RWPE1 (cell line): ENCODE results near the gene NFKB1.

Experiments used
- CTCF ChIA-PET: fragments of 350-600 bp; sonication (Branson Sonifier 250); formaldehyde crosslinking; extraction: SDS; loops from one replicate; lab custom pipeline; 2021; lab: Yijun Ruan, JAX
- POLR2A ChIA-PET: fragments of 400-600 bp; formaldehyde crosslinking; extraction: SDS; loops from one replicate; lab custom pipeline; 2020; ENCODE audit warnings: antibody characterized with exemption; ENCODE audit not compliant: low non-redundant PET; lab: Yijun Ruan, JAX
- DNase-seq: peaks from one replicate; pipeline ENCODE4 v3.0.0; 2012; ENCODE audit warnings: low spot score
- H3K27ac ChIP-seq: fragments of 450-650 bp; 2 replicates; pipeline ENCODE4 v1.5.1; 2017
- TF ChIP-seq, protein P1 (sequence below): fragments of 450-650 bp; conservative IDR thresholded peaks from 2 replicates; pipeline ENCODE4 v1.5.1; 2017; ENCODE audit warnings: low read depth, mild to moderate bottlenecking

The NFKB1 gene

GRCh38 chr4:102604222-102604940 lies 103.2 kb downstream of the NFKB1 start:
- no peak overlapping the region for H3K27ac ChIP-seq
- POLR2A ChIA-PET: no interaction called here
- TF ChIP-seq, protein P1, sequence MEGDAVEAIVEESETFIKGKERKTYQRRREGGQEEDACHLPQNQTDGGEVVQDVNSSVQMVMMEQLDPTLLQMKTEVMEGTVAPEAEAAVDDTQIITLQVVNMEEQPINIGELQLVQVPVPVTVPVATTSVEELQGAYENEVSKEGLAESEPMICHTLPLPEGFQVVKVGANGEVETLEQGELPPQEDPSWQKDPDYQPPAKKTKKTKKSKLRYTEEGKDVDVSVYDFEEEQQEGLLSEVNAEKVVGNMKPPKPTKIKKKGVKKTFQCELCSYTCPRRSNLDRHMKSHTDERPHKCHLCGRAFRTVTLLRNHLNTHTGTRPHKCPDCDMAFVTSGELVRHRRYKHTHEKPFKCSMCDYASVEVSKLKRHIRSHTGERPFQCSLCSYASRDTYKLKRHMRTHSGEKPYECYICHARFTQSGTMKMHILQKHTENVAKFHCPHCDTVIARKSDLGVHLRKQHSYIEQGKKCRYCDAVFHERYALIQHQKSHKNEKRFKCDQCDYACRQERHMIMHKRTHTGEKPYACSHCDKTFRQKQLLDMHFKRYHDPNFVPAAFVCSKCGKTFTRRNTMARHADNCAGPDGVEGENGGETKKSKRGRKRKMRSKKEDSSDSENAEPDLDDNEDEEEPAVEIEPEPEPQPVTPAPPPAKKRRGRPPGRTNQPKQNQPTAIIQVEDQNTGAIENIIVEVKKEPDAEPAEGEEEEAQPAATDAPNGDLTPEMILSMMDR: no peak
- no peak for DNase-seq
- CTCF ChIA-PET: no interaction called here

GRCh38 chr4:102606261-102606660 lies 105.1 kb downstream of the NFKB1 start:
- TF ChIP-seq, protein P1: no peak
- CTCF ChIA-PET: no interaction called here
- POLR2A ChIA-PET: no interaction called here
- DNase-seq: no peak
- H3K27ac ChIP-seq: no peak overlapping the region

DNA sequence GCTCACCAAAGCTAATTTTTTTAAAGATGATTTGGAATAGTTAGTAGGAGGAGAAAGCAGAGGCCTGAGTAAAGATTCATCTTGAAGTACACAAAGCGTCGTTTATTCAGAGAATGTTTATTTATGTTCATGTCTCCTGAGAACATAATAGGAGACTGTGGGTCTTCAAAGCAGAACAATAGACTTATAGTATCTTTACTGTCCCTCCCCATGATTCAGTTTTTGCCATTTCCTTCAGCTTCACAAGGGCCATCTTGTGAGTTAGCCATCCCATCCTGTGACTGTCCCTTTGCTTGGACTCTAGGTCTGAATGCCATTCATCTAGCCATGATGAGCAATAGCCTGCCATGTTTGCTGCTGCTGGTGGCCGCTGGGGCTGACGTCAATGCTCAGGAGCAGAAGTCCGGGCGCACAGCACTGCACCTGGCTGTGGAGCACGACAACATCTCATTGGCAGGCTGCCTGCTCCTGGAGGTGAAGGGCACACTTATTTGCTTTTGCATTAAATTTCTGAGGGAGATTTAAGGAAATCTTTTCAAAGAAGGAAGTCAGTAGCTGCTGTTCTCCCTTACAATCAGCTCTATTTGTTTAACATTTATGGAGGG lies 105.8 kb downstream of the NFKB1 start:
- CTCF ChIA-PET: interaction anchor here (0.6 kb wide), 1 partner anchor 29 kb away, joined by 3 read pairs; no protein-coding TSS in a partner anchor

DNA sequence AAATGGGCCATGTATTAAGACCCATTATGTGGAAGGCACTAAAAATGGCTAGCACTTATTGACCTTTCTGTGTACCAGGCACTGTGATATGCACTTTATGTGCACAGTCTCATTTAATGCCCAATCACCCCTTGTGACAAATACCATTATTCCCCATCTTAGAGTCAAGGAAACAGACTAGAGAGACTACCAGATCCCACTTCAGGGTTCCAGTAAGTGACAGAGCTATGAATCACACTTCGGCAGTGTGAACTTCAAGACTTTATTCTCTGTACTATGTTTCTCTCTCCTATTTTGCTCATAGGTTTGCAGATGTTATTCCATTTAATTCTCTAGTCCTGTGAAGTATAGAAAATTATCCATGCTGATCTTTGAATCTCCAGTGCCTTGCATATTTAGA lies 107.0 kb downstream of the NFKB1 start:
- CTCF ChIA-PET: no interaction called here
- POLR2A ChIA-PET: no interaction called here
- no peak overlapping the region for H3K27ac ChIP-seq
- DNase-seq: no peak
- TF ChIP-seq, protein P1: no peak

More for the DNA sequence above, 105.8 kb downstream of the NFKB1 start:
- TF ChIP-seq, protein P1: no peak
- H3K27ac ChIP-seq: no peak overlapping the region
- POLR2A ChIA-PET: no interaction called here
- DNase-seq: no peak

DNA sequence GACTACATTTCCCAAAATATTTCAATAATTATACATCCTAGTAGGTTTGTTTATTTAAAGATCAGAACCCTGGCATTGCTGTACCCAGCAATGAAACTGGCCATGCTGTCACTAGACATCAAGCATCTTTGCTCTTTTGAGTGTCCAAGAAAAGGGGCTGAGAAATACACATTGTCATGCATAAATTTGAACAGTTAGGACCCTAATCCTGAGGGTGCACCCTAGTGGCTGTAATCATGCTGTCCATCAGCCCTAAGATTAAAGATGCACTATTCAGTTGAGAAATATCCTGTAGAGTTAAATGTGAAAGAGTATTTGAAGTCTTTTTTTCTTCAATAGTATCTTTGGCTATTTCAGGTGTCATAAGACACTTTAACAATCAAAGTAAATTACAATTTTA lies 108.8 kb downstream of the NFKB1 start:
- DNase-seq: no peak
- TF ChIP-seq, protein P1: peak; percentile 27; the same call in 1 of the 2 replicates
- H3K27ac ChIP-seq: no peak overlapping the region
- CTCF ChIA-PET: interaction anchor here (0.7 to 1.1 kb wide), 2 partner anchors 10 to 60 kb away, joined by 3 to 4 read pairs; no protein-coding TSS in a partner anchor
- POLR2A ChIA-PET: no interaction called here

GRCh38 chr4:102610476-102610875 lies 109.3 kb downstream of the NFKB1 start:
- TF ChIP-seq, protein P1: no peak
- ChIA-PET CTCF (interaction anchor here (0.8 to 1.1 kb wide), 2 partner anchors 9 to 342 kb away, joined by 3 to 4 read pairs; no protein-coding TSS in a partner anchor), POLR2A (no interaction called here)
- no peak overlapping the region for H3K27ac ChIP-seq
- no peak for DNase-seq
